ENCODE data around the gene GORASP1.

The GORASP1 gene

GRCh38 chr3:39107388-39108199, at the start of gene GORASP1, which contains the start of gene TTC21A:
GORASP1 (minus strand) TSS chr3:39107627; CDS start chr3:39107541, 86 bp downstream.
TTC21A (plus strand) TSS chr3:39107680; CDS start chr3:39107838, 158 bp downstream.
- DNase-seq (ENCODE audit: low read depth in 2 of 2): peak; percentile 63 to 65

- DNase-seq (ENCODE audit: low read depth in 2 of 2): no peak
Observed at GRCh38 chr3:39156421-39156820, 49.0 kb upstream of the GORASP1 start.

GRCh38 chr3:39154280-39155021, 47.0 kb upstream of the GORASP1 start:
- no peak for DNase-seq (ENCODE audit: low read depth in 2 of 2)

- DNase-seq (ENCODE audit: low read depth in 2 of 2): no peak
Observed at GRCh38 chr3:39153977-39154279, 46.5 kb upstream of the GORASP1 start.

- peak; percentile 97 for DNase-seq (ENCODE audit: low read depth in 2 of 2)
Observed at GRCh38 chr3:39150803-39151631, 43.6 kb upstream of the GORASP1 start.

- DNase-seq (ENCODE audit: low read depth in 2 of 2): no peak
Observed at GRCh38 chr3:39150148-39150802, 42.8 kb upstream of the GORASP1 start.

GRCh38 chr3:39149498-39150147, 42.2 kb upstream of the GORASP1 start:
- no peak for DNase-seq (ENCODE audit: low read depth in 2 of 2)

- no peak for DNase-seq (ENCODE audit: low read depth in 2 of 2)
Observed at GRCh38 chr3:39149059-39149455, 41.6 kb upstream of the GORASP1 start.

- no peak for DNase-seq (ENCODE audit: low read depth in 2 of 2)
Observed at GRCh38 chr3:39148435-39149058, 41.1 kb upstream of the GORASP1 start.

GRCh38 chr3:39147711-39148434, 40.4 kb upstream of the GORASP1 start:
- DNase-seq (ENCODE audit: low read depth in 2 of 2): no peak

GRCh38 chr3:39146611-39147591, 39.5 kb upstream of the GORASP1 start:
- DNase-seq (ENCODE audit: low read depth in 2 of 2): peak; percentile 94

- no peak for DNase-seq (ENCODE audit: low read depth in 2 of 2)
Observed at GRCh38 chr3:39146083-39146501, 38.7 kb upstream of the GORASP1 start.

- no peak for DNase-seq (ENCODE audit: low read depth in 2 of 2)
Observed at GRCh38 chr3:39144748-39145380, 37.4 kb upstream of the GORASP1 start.

GRCh38 chr3:39144095-39144747, 36.8 kb upstream of the GORASP1 start:
- DNase-seq (ENCODE audit: low read depth in 2 of 2): no peak

- DNase-seq (ENCODE audit: low read depth in 2 of 2): no peak
Observed at GRCh38 chr3:39143051-39143885, 35.8 kb upstream of the GORASP1 start.

GRCh38 chr3:39142067-39142466, 34.6 kb upstream of the GORASP1 start:
- no peak for DNase-seq (ENCODE audit: low read depth in 2 of 2)
